K562 (cell line): ENCODE measurements around the gene TMED4. TPM values are rescaled to one million over a fixed set of nuclear protein-coding genes. Genes with fewer than 3 reads are reported as not detected.

ENCODE experiments used
- AFF1 ChIP-seq, 2 experiments: fragments of 450-650 bp; IDR thresholded peaks; 2 replicates each; pipeline ENCODE4 v1.6.1; 2018; ENCODE audit warnings: mild to moderate bottlenecking in 2 of 2, low read depth in 1 of 2; ENCODE audit not compliant: partially characterized antibody in 2 of 2
- CHCHD3 ChIP-seq: fragments of 250-450 bp; sonication (Bioruptor Pico); IDR thresholded peaks from 2 replicates; pipeline ENCODE4 v2.1.2; 2022; ENCODE audit warnings: mild to moderate bottlenecking
- E2F6 ChIP-seq, 2 experiments: IDR thresholded peaks; 2 replicates each; pipeline ENCODE4 v1.6.1; 2011; ENCODE audit warnings: borderline replicate concordance in 1 of 2, control low read depth in 1 of 2, low read depth in 1 of 2, low read length in 1 of 2, mild to moderate bottlenecking in 1 of 2, mixed read lengths in 1 of 2, moderate library complexity in 1 of 2; ENCODE audit not compliant: insufficient read depth in 1 of 2, insufficient read length in 1 of 2, poor library complexity in 1 of 2, severe bottlenecking in 1 of 2; ENCODE audit errors: extremely low read depth in 1 of 2
- EWSR1 ChIP-seq: fragments of 450-650 bp; IDR thresholded peaks from 2 replicates; pipeline ENCODE4 v1.6.1; 2018; ENCODE audit warnings: borderline replicate concordance, mild to moderate bottlenecking, low read depth, moderate library complexity; ENCODE audit not compliant: partially characterized antibody
- MGA ChIP-seq: fragments of 450-650 bp; IDR thresholded peaks from 2 replicates; pipeline ENCODE4 v1.6.1; 2016; ENCODE audit warnings: mild to moderate bottlenecking, moderate library complexity
- PHB2 ChIP-seq: fragments of 450-650 bp; IDR thresholded peaks from 2 replicates; pipeline ENCODE4 v1.6.1; 2017; ENCODE audit warnings: low read depth
- polyA plus RNA-seq, 8 experiments: library from polyadenylated mRNA; depleted of rRNA in 4 of 8; stranded (reverse) in 5 of 8; unstranded in 3 of 8; fragments of >200 nt; fragmentation: Nextera tagmentation in 2 of 8; fragmentation: Illumina TruSeq in 1 of 8; extraction: Ambion mirVana in 2 of 8; extraction: Trizol in 1 of 8; gene quantifications; 2 replicates each; pipeline versions ENCODE4 v1.2.1 to v1.2.3, GENCODE V29; 2011 to 2014; ENCODE audit warnings: inconsistent platforms in 1 of 8, missing spikeins in 1 of 8
- total RNA-seq, 7 experiments: library from RNA; depleted of rRNA in 6 of 7; stranded (reverse); fragments of >200 nt in 6 of 7; fragmentation: Illumina TruSeq in 2 of 7; extraction: Trizol in 2 of 7; gene quantifications; 2 replicates each; pipeline versions ENCODE4 v1.2.1 to v1.2.3, GENCODE V29; 2011 to 2021; ENCODE audit warnings: low replicate concordance in 1 of 7

Gene TMED4
- total and polyA plus RNA-seq, 9 of the 15 experiments (the other 6 are each of a cell fraction or from before 2014, with no cell fraction given) = 20.3 to 64.0 (median 42.1) TPM

GRCh38 chr7:44606341-44607140, 24.5 kb upstream of the TMED4 start, which contains the start of gene OGDH (continued):
- TF ChIP-seq MGA (0 out of 2 replicates have a peak, but pooled peaks have one; percentile 97), E2F6 (IDR thresholded peaks at IDR 0.05; ENCODE audit: borderline replicate concordance in 1 of 2, extremely low read depth in 1 of 2, insufficient read depth in 1 of 2, insufficient read length in 1 of 2, low read depth in 1 of 2, low read length in 1 of 2, poor library complexity in 1 of 2, severe bottlenecking in 1 of 2) (peak; percentile 97), EWSR1 (no peak), CHCHD3 (no peak), AFF1 (IDR thresholded peaks at IDR 0.05; ENCODE audit: low read depth in 1 of 2, partially characterized antibody in 2 of 2) (no peak), PHB2 (no peak)
